OCI-LY3 (cell line): ENCODE measurements around the gene UST.

Experiments
- CTCF ChIP-seq: fragments of 200-600, 300-600 bp; sonication (generic); IDR thresholded peaks from 2 replicates; pipeline ENCODE4 v1.5.1; 2014; ENCODE audit warnings: antibody characterized with exemption, low read length, low read depth
- EZH2phosphoT487 ChIP-seq: fragments of 200-600 bp; shearing (Covaris generic); IDR thresholded peaks from 2 replicates; pipeline ENCODE4 v1.6.1; 2018; ENCODE audit warnings: antibody characterized with exemption, mixed run types, low read depth

GRCh38 chr6:148829415-148830101 is 82.7 kb downstream of the UST start:
- TF ChIP-seq CTCF (no peak), EZH2phosphoT487 (no peak)
